Tibial nerve (tissue), 3 donors: ENCODE results near the gene EDAR.

Experiments
- EP300 ChIP-seq, 2 donors: sonication (generic); formaldehyde crosslinking; IDR thresholded peaks; one replicate each; pipeline ENCODE4 v1.6.1; 2017; ENCODE audit warnings: antibody characterized with exemption in 2 of 2, mild to moderate bottlenecking in 1 of 2
- POLR2A ChIP-seq, 2 donors: fragments of 450-650 bp; IDR thresholded peaks; one replicate each; pipeline ENCODE4 v1.6.1; 2017; ENCODE audit warnings: antibody characterized with exemption in 2 of 2, mild to moderate bottlenecking in 2 of 2, moderate library complexity in 2 of 2

- TF ChIP-seq EP300 (IDR thresholded peaks at IDR 0.05) (no peak), POLR2A (IDR thresholded peaks at IDR 0.05) (no peak)
These were observed 20.4 kb downstream of the EDAR start for GRCh38 chr2:108968619-108969018.
